Progenitor cell of endocrine pancreas (in vitro differentiated cells): ENCODE measurements around the gene TMIGD3. TPM values are rescaled to one million over a fixed set of nuclear protein-coding genes. Genes with fewer than 3 reads are reported as not detected.

Source experiments
- DNase-seq: peaks from one replicate; pipeline ENCODE4 v3.0.0; 2021; ENCODE audit warnings: low spot score; ENCODE audit not compliant: unreplicated experiment
- H3K27ac Mint-ChIP-seq: 2 replicates; pipeline ENCODE4 v1.8.0; 2021; ENCODE audit warnings: mild to moderate bottlenecking, moderate library complexity, mixed read lengths
- H3K27me3 Mint-ChIP-seq: 2 replicates; pipeline ENCODE4 v1.8.0; 2021; ENCODE audit warnings: mixed read lengths
- H3K36me3 Mint-ChIP-seq: 2 replicates; pipeline ENCODE4 v1.8.0; 2022; ENCODE audit warnings: mixed read lengths; ENCODE audit not compliant: insufficient read depth
- H3K4me1 Mint-ChIP-seq: 2 replicates; pipeline ENCODE4 v1.8.0; 2021; ENCODE audit warnings: low read depth, mixed read lengths
- H3K4me3 Mint-ChIP-seq: 2 replicates; pipeline ENCODE4 v1.8.0; 2021; ENCODE audit warnings: low read depth, mild to moderate bottlenecking, moderate library complexity, mixed read lengths
- H3K9me3 Mint-ChIP-seq: 2 replicates; pipeline ENCODE4 v1.8.0; 2021; ENCODE audit warnings: low read depth, mixed read lengths
- CTCF ChIP-seq: fragments of 200-600 bp; sonication (generic); IDR thresholded peaks from one replicate; pipeline ENCODE4 v1.5.0; 2021; ENCODE audit warnings: antibody characterized with exemption, mild to moderate bottlenecking; ENCODE audit not compliant: unreplicated experiment
- total RNA-seq: library from RNA; stranded (reverse); gene quantifications from 2 replicates; pipeline ENCODE4 v1.2.1, GENCODE V29; 2021

TMIGD3 gene
- total RNA-seq, 1 donor from 2014 or later: not detected

DNA sequence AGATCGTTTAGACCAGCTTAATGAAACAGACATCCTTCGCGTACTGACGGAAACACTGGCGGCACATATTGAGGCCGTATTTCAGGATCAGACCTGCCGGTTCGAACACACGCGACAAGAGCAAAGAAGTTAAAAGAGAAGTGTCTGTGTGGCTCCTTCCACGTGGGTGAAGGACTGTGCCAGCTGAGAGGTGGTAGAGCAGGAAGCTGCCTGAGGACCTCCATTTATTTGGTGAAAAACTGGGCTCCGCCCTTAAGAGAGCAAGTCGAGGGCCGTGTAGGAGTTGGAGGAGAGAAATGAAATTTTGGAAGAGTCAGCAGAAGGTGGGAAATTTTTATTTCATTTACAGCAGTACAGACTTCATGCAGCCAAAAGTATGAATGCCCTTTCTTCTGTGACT, 38.8 kb upstream of the TMIGD3 start:
- TF ChIP-seq CTCF: no peak
- Mint-ChIP-seq H3K9me3 (peaks cover 18% of the 10 kb centered on the region), H3K36me3 (no peaks in the 10 kb centered on the region), H3K4me1 (no peaks in the 10 kb centered on the region), H3K27ac (no peak overlapping the region), H3K4me3 (no peak overlapping the region), H3K27me3 (peaks cover 15% of the 10 kb centered on the region)
- DNase-seq: no peak

DNA sequence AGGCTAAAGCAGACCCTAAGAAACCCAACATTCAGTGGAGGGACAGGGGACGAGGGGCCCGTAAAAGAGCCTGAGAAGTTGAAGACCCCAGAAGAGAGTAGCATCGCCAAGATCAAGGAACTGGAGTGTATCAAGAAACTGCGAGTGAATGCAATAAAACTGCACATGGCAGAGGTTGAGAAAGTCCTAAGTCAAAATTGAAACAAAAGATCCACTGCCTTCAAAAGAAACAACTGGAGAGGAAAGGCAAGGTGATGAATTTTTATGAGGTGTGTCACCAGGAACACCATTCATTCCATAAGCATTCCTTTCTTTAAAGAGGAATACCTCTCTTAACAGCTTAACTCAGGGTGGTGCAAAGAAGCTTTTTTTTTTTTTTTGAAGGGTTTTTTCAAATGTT, 38.3 kb upstream of the TMIGD3 start:
- Mint-ChIP-seq H3K9me3 (peaks cover 18% of the 10 kb centered on the region), H3K27ac (no peak overlapping the region), H3K36me3 (no peaks in the 10 kb centered on the region), H3K27me3 (peaks cover 19% of the 10 kb centered on the region), H3K4me3 (no peak overlapping the region), H3K4me1 (no peaks in the 10 kb centered on the region)
- TF ChIP-seq CTCF: no peak
- no peak for DNase-seq

- peaks cover 14% of the 10 kb centered on the region for H3K9me3 Mint-ChIP-seq
- DNase-seq: no peak
- H3K36me3 Mint-ChIP-seq: no peaks in the 10 kb centered on the region
- H3K4me3 Mint-ChIP-seq: no peak overlapping the region
- no peak overlapping the region for H3K27ac Mint-ChIP-seq
- peaks cover under 1% of the 10 kb centered on the region for H3K4me1 Mint-ChIP-seq
- peaks cover 19% of the 10 kb centered on the region for H3K27me3 Mint-ChIP-seq
- TF ChIP-seq CTCF: no peak
Measured at GRCh38 chr1:111540928-111541327, 37.5 kb upstream of the TMIGD3 start.

DNA sequence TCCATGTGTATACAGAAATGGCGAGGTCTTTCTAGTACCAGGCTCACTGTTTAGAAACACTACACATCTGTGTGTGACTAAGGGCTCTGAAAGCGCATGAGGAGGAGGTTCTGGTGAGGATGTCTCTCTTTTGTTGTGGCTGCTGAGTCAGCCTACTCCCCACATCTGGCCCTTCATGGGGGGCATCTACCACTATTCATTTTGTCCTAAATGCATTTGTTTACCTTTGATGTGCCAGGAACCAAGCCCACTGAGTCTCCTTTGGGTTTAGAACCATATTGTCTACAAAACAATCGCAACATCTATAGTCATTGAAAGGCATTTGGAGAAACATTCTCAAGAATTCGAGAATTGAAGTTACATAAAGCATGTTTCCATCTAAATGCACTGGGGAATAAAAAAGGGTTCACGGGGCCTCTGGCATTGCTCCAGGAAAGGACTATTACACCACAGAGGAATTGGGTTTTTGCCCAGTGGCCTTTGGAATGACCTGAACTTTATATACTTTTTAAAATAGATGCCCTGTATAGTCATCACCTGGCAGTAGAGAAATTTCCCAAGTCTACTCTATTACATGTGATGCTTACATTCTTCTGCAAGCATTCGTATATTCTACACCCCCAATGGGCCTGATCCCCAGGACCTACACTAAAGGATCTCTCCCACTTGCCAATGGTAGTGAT, 35.1 kb upstream of the TMIGD3 start:
- no peak overlapping the region for H3K4me3 Mint-ChIP-seq
- H3K27ac Mint-ChIP-seq: no peak overlapping the region
- H3K36me3 Mint-ChIP-seq: no peaks in the 10 kb centered on the region
- peaks cover 11% of the 10 kb centered on the region for H3K4me1 Mint-ChIP-seq
- peaks cover 3% of the 10 kb centered on the region for H3K9me3 Mint-ChIP-seq
- TF ChIP-seq CTCF: no peak
- peaks cover 19% of the 10 kb centered on the region for H3K27me3 Mint-ChIP-seq
- no peak for DNase-seq

- H3K4me3 Mint-ChIP-seq: no peak overlapping the region
- DNase-seq: no peak
- H3K27ac Mint-ChIP-seq: peak overlapping the region; percentile 53
- H3K9me3 Mint-ChIP-seq: peaks cover 6% of the 10 kb centered on the region
- TF ChIP-seq CTCF: no peak
- peaks cover 7% of the 10 kb centered on the region for H3K27me3 Mint-ChIP-seq
- H3K4me1 Mint-ChIP-seq: peaks cover 11% of the 10 kb centered on the region
- no peaks in the 10 kb centered on the region for H3K36me3 Mint-ChIP-seq
Measured at GRCh38 chr1:111535256-111536191, 32.1 kb upstream of the TMIGD3 start.
